GF-D8 (cell line): ENCODE data around the gene C12orf50.
"Not testable (repeated sequence)": the region's sequence is repeated elsewhere in the genome, so short reads cannot be mapped to it uniquely, and the experiment has no call there.

Experiments used
- DNase-seq: peaks from one replicate; lab custom pipeline; 2025; lab: John Stamatoyannopoulos, UW

C12orf50 gene

DNA sequence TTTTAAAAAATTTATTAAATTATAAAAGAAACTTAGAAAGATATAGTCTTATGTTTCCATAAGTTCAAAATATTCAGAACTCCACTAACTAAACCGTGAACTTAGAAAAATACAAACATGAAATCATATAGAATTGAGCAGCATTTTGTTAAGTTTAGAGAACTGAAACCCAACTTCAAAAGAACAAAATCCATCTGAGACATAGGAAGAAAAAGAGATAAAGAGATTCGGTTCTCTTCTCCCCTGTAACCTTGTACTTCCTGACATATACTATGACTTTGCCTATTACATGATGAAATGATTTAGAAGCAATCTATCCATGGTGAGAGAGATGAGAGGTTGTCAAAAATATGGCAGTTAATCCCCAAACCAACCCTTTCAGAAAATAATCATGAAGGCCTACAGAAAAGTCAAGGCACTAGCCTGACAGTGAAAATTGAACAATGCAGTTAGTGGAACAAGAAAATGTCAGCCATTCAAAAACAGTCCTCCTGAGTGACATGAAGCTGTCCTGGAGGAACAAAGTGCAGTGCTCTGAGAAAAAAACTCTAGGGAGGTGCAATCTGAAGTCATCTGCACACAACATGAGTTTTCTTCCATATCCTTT lies 44.0 kb downstream of the C12orf50 start:
- no peak for DNase-seq

DNA sequence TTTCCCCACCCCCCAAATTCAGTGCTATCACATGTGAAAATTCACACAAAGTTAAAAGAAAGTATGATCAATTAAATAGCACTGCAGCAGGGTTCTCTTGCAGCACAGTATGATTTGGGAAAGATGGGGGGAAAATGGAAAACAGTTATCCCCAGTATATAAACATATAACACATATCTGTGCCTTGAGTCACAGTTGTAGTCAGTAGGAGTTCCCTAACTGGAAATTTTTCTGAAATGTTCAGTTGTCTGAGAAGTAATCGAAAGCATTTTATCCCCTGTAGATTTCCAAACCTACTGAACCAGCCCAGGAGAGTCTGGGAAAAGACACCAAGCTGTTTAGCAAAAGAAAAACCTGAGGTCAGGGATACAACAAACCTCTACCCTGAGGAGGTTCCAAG lies 47.0 kb downstream of the C12orf50 start:
- DNase-seq: no peak

DNA sequence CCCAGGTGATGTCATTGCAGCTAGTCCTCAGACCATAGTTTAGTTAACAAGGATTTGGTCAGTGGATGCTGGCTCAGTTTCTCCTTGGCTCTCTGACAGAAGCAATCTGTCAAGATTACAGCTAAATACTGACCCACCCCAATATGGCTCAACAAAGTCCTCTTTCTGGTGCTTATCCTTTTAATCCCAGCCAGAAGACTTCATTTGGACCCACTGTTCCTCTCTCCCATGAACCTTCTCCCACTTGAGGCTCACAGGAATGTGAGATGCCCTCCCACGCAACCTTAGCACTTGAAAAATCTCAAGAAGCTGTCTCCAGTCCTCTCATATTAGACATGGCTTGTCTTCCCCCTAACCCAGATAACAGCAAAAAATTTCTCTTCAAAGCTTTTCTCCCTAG lies 47.7 kb downstream of the C12orf50 start:
- no peak for DNase-seq

DNA sequence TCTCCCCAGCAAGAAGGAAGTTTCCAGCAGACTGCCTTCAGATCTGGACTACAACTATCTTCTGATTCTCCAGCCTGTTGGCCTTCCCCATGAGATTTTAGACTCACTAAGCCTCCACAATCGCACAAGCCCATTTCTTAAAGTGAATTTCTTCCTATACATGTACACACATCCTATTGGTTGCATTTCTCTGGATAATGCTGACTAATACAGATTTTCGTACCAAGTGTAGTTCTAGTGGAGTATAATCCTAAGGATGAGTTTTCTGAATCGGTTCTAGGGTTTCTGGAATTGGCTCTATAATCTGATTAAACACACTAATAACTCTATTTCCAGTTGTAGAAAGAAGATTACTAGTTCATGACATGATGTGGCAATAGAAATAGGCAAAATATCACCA lies 53.3 kb downstream of the C12orf50 start:
- DNase-seq: no peak

GRCh38 chr12:87967871-87968270 lies 61.3 kb downstream of the C12orf50 start:
- DNase-seq: no peak

- DNase-seq: no peak
Observed at GRCh38 chr12:87960566-87960965, 68.6 kb downstream of the C12orf50 start.

GRCh38 chr12:87954028-87954427 lies 75.2 kb downstream of the C12orf50 start:
- DNase-seq: not testable (repeated sequence)

DNA sequence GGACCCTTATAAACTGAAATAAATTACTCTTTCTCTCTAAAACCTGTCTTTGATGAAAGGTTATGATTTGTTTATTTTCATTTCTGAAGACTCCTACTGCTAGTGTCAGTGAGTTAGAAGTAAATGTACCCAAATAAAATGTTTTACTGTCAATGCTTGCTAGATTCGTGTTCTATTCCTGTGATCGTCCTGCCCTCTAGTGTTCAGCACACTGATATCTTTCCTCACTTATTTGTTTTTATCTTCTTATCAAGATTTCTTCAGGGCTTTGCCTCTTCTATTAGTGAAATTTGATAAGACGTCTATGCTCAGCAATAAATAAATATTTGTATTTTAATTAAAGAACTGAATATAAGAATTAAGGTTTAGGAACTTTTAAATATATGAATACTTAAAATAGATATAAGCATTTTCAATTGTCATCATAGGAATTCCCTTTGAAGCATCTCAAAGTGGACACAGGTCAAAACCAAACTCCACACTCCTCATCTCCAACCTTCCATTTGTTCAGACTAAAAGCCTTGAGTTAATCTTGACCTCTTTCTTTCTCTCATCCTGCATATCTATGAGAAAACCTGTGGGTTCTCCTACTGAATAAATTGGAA lies 75.8 kb downstream of the C12orf50 start:
- peak; percentile 14 for DNase-seq

GRCh38 chr12:87952850-87953249 lies 76.4 kb downstream of the C12orf50 start:
- DNase-seq: no peak

DNA sequence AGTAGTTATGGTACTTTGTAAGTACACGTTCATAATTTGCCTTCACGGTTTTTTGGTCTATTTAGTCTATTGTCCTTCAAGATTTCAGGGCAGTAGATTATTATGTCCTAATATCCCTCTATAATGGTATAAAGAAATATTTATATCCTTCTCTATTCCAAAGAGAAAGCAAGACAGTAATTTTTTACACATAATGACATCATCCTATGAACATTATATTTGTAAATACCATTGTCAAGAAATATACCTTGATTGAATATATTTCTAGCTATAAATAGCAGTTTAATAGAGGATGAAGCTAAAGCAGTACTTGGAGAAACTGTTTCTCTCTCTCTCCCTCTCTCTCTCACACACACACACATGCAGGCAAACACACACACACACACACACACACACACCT lies 77.0 kb downstream of the C12orf50 start:
- DNase-seq: no peak

DNA sequence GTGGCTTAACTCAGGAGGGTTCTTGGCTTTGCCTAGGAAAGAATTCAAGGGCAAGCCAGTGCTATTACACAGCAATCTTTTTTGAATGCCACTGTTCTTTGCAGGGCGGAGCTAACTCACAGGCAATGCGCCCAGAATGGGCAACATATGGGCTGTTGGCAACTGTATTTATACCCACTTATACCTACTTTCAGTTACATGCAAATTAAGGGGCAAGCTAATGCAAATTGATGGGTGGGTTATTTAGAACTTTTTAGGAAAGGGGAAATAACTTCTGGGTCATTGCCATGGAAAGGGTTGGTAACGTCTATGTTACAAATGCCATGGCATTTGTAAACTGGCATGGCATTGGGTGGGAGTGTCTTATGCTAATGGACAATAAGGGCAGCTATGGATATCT lies 85.4 kb downstream of the C12orf50 start:
- no peak for DNase-seq

- no peak for DNase-seq
Observed at GRCh38 chr12:87943023-87943422, 86.2 kb downstream of the C12orf50 start.

DNA sequence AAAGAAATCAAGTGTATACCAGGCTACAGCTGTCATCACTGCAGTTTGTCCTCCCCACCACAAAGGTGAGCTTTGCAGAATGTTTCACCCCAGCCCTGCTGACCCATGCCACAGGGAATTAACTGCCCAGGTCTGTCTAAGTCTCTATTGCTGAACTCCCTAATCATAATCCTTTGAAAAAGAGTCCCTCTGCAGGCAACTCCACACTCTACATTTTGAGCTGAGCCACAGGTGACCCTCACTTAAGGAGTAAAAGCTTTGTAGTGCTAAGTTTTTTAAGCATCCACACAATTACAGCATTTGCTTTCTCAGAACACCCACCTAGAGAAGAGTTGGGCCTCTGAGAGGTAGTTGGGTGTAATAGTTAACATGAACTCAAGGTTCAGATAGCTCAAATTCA lies 90.0 kb downstream of the C12orf50 start:
- DNase-seq: no peak

DNA sequence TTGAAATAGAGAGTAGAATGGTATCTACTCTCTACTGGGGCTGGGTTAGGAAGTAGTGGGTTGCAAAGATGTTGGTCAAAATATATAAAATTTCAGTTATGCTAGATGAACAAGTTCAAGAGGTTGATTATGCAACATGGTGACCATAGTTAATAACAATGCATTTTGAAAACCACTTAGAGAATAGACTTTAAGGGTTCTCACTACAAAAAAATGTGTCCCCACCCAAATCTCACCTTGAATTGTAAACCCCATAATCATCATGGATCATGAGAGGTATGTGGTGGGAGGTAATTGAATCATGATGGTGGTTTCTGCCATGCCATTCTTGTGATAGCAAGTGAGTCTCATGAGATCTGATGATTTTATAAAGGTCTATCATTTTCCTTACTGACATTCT lies 94.0 kb downstream of the C12orf50 start:
- DNase-seq: no peak

GRCh38 chr12:87933991-87934390 lies 95.2 kb downstream of the C12orf50 start:
- no peak for DNase-seq

DNA sequence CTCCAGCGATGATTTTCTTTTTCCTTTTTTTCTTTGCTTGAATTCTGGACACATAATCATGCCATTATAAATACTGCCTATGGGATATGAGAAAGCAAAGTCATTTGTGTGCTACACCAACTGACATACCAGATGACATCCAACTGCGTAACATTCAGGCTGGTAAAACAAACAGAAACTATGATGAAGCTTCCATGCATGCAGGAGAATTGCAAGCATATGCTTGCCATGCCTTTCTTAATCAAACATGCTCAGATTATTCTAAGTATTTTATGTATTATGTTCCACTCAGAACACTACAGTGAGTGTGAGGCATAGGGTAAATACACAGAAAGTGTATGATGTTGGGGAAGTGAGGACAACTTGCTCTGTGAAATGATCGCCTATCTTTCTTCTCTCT lies 97.4 kb downstream of the C12orf50 start:
- DNase-seq: no peak

GRCh38 chr12:87930627-87931026 lies 98.6 kb downstream of the C12orf50 start:
- DNase-seq: no peak
